GM10847 (cell line): ENCODE measurements around the gene PIK3CB.

Source experiments
- POLR2A ChIP-seq: IDR thresholded peaks from 2 replicates; pipeline ENCODE4 v1.6.1; 2011; ENCODE audit not compliant: insufficient read length; ENCODE audit errors: extremely low read depth

Gene PIK3CB

GRCh38 chr3:138609898-138610266 is 224.8 kb downstream of the PIK3CB start:
- TF ChIP-seq POLR2A = no peak

- TF ChIP-seq POLR2A = peak; percentile 49
These were observed 226.2 kb downstream of the PIK3CB start, which contains the start of gene FAIM for GRCh38 chr3:138608322-138609135. TSS of gene FAIM (plus strand) at chr3:138608771. CDS start at chr3:138619727, 10,956 bp downstream.
